Hematopoietic multipotent progenitor cell treated with erythropoietin and hydrocortisone succinate and interleukin-3 and kit ligand, for 17 days (in vitro differentiated cells): ENCODE data around the gene NSG1.
"Not testable (repeated sequence)": the region's sequence is repeated elsewhere in the genome, so short reads cannot be mapped to it uniquely, and the experiment has no call there.

Source experiments
- DNase-seq: peaks from one replicate; pipeline ENCODE4 v3.0.0-alpha.2; 2015; ENCODE audit warnings: low spot score

Gene NSG1

DNA sequence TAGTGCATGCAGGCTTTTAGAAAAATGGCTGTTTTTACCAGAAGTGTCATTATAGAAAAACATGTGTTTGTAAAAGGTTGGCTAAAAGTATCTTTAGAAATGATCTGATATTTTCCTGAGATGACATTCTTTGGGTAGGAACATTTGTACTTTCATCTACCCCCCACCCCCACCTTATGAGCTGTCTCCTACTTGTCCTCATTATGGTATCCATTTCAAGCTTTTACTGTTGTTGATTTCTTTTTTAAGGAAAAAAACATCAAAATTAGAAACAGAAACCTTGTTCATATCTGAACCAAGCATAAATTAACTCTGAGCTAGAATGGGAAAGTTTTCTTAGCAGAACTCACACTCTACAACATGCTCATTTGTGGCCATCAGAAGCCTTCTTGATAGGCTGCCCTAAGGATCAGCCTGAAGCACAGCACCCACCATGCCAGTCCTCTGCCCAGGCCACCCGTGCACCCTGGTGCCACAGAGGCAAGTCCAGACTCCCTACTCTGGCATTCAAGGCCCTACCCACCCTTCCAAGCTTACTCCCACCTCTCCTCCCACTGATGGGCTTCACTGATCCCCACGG is 49.4 kb downstream of the NSG1 start:
- DNase-seq, result no peak

DNA sequence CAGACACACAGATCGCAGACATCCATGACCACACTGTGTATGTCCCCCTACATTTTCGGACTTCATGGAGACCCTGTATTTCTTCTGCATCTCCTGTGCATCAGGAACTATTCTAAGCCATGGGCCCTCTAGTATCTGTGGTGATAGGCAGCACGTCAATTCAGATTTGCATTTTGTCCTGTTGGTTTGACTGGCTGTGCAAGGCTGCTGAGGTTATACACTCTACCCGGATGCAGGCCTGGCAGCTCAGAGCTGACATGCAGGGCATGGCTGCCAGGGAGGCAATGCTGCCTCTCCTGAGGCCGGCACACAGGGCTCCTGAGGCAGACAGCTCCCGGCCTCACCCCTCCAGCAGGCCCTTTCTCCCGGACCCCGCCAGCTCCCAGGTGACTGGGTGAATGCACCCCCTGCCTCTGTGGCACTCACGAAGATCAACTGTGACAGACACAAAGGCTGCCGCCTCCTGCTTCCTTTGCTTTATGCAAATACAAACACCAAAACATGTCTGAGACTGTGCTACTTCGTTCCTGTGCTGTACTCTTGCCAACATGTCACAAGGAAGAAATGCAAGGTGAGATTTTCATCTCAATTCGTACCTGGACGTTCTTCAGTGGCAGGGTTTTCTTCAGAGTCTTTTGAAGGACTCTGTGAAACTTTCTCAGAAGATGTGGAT is 51.0 kb downstream of the NSG1 start:
- DNase-seq, result no peak

DNA sequence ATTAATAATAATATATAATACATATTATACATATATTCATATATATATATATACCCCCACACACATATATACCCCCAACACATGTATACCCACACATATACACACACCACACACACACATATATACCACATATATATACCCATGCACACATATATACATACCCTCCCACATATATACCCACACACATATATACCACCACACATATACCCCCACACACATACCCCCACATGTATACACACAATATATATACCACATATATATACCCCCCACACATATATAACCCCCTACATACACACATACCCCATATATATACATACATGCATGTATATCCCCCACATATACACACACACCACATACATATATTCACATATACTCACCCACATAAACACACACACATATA is 52.0 kb downstream of the NSG1 start:
- DNase-seq, result no peak

DNA sequence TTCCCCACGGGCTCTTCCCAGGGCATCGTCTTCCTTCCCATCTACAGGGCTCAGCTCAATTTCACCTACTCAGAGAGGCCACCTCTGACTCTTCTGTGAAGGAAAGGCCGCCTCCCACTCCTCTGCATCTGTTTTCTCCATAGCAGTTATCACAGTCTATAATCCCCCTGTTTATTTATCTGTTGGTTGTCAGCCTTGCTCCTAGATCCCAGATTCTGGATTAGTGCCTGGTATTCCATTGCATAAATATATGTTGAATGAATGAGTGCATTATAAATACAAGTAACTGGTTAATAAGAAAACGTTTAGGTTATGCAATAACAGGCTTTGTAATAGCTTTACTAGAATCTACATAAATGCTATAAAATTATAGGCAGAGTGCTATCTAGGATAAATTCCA is 52.9 kb downstream of the NSG1 start:
- DNase-seq, result no peak

DNA sequence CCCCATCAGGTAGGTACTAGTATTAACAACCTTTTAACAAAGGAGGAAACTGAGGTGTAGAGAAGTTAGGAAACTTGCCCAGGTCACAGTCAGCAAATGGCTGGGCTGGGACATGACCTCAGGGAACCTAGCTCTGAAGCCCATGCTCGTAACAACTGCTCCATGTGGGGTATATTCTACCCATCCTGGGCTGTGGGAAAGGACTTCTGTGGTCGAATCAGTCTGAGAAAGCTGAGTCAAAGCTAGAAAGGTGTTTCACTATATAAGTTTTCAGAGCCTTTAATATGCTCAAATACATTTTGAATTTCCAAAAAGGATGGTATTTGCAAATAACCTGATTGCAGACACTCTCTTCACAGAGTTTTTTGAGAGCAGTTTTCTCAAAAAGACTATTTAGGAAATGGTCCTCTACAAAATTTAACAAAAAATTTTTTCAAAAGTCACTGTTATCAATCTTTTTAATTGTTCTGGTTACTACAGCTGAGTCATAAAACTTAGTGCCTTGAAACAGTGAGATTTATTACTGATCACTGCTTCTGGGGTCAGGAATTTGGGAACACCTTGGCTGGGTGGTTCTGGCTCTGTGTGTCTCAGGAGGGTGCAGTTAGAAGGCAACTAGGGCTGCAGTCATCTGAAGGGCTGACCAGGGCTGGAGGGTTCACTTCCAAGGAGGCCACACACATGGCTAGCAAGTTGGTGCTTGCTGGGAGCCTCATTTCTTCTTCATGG is 53.6 kb downstream of the NSG1 start:
- DNase-seq, result no peak

DNA sequence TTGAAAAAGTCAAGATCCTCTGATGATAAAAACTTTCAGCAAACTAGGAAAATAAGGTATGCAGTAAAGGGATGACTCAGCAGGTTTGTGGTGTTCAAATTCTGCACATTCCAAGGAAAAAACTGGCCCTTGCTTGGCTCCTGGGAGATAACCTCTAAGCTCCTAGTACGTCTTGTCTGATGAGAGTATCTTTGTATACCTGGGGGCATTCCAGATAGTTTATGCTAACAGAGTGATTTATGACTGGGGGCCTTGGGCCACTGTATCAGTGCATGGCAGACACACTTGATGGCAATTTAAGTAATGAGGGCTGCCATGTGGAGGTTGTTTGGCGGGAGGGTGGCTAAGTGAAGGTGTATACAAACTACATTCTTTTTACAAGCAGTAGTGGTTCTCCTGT is 56.9 kb downstream of the NSG1 start:
- DNase-seq, result peak; percentile 10

DNA sequence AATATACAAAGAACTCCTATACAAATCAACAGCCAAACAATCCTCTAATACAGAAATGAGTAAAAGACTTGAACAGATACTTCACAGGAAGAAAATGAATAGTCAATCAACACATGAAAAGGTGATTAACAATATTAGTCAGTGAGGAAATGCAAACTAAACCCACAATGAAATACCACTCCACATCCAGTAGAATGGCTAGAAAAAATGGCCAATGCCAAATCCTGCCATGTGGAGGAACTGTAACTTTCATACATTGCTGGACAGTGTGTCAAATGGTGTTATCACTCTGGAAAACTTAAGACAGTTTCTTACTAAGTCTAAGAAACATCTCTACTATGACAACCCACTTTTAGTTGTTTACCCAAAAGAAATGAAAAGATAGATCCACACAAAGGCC is 59.5 kb downstream of the NSG1 start:
- no peak for DNase-seq

DNA sequence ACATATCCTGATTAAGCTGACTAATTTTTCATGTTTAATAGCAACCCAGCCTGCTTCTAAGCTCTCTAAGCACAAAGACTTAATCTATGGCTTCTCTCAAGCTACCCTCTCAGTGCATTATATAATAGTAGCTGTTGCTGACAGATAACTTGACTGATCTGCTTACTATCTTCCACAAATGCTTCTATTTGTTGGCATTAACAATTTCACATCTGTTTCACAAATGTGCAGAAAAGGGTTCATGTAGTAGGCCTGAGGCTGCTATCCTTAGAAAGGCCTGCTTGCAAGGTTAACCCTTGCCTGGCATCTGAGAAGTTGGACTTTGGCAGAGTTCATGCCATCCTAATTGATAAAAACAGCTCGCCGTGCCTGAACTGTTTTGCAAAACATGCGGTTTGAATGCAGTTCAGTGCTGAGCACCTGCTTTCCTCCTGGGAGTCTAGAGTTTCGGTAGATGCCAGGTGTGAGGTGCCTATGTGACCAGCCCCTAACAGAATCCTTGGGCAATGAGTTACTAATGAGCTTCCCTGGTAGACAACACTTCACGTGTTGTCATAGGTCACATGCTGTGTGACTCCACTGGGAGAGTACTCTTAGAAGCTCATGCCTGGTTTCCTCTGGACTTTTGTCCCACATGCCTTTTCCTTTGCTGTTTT is 68.4 kb downstream of the NSG1 start:
- no peak for DNase-seq

DNA sequence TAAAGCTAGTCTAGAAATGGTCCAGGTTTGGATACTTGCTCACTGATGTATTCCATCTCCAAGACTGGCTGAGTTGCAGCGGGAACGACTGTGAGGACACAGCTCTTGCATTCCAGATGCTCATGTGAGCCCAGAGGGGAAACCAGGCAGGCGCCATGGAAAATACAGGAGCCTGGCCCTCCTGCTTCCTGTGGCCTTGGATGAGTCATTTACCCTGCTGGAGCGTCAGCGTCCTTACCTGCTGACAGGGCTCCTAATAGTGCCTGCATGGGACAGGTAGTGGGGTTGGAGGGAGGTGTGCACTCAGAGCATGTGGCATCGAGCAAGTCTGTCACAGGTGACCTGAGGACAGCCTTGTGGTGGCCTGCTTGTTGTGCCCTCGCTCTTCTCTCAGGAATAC is 69.4 kb downstream of the NSG1 start:
- no peak for DNase-seq

DNA sequence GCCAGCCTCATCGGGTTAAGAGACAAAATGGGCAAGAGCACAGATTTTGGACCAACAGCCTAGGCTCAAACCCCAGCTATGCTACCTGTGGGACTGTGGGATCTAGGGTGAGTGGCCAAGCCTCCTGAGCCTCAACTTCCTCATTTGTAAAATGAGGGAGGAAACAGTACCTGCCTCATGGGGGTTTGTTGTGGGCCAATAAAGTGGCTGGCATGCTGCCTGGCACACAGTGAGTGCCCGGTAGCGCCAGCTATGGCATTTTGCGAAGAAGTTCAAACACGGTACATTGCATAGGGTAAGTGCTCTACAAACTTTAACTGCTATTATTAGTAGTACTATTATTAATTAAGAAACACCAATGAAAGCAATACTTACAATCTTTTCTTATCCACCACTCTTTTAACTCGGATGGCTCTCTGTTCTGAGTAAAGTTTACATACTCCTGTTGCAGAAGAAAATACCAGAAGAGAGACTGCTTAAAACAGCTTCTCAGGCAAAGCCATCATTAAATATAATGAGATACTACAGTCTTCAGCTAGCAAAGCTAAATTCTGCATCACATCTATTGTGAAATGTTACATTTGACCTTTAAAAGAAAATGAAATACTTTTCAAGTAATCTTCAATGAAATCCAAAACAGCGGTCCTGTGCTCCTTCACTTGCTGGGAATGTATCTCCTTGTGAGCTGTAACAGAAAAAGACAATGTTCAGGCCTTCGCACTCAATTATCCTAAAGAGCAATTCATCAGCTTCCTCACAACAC is 70.1 kb downstream of the NSG1 start:
- no peak for DNase-seq

DNA sequence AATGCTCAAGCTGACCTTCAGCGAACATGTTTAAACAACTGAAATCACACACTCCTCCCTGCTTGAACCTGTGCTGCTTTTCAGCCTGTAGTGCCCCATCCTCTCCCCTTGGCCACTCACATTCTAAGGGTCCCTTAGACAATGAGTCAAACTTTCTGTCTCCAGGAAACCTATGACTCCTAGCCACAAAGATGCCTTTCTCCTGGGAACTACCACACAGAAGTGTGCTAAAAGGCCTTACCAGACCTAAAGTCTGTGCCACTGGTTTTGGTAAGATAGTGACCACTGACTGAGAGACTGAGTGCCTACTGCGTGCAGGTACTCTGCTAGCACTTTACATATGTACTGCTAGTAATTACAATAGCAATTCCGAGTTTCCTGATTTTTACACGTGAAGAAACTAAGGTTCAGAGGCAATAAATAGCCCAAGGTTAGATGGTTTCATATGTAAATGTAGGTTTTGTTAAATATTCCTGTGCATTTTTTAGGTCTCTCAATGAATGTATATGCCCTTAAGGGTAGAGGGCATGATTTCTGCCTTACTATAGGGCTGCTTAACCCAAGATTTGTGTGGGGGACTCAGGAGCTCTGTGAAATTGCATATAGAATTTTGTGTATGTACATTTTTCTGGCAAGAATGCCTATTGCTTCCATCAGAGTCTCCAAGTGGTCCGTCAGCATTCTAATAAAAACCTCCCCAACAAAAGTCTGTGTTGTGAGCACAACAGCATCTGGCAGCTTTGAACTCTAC is 71.1 kb downstream of the NSG1 start:
- DNase-seq, result no peak

DNA sequence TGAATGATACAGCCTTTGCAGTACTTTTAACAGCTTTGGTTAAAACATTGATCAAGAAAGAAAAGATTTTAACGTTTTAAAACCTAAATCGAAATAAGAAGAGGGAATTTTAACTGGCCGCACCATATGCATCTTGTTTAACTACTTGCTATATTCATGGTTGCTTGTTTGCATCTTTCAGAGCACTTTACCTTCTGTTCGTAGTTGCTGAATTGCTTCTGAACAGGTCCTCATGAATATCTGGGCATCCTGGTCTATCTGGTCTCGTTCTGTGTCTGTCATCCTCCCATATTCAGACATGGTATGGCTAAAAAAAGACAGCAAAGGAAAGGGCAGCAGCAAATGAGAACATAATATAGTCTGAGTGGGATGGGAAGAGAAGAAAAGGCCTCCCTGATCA is 72.3 kb downstream of the NSG1 start:
- DNase-seq, result no peak

DNA sequence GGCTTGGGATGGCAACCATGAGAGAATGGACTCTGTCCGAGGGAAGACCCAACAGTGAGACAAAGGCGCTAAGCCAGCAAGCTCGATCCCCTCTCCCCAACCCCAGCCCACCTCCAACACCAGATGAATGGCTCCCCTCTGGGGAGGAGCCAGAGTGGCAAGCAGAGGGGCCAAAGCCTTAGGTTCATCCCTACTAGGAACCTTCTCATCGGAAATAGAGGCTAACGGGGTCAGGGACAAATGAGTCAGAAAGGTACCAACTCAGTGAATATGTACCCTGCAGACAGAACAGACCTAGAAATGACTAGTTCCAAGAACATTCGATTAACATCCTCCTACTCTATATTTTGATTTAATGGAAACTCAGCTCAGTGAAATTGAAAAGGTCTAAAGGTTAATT is 73.9 kb downstream of the NSG1 start:
- no peak for DNase-seq

DNA sequence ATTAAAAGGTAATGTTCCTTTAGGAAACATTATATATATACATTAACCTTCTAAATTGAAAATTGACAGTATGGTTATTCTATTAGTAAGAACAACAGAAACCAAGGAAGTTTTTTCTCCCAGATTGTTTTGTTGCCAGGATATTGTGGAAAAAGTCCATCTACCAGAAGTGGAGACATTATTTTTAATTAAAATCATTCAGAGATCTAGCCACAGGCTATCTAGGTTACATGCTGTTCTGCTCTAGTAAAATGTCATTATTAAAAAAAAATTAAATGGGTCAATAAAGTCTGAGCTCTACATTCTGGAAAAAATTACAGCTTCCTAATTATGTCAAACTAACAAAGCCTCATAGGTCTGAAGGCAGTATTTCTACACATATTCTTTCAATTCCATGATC is 74.3 kb downstream of the NSG1 start:
- DNase-seq, result no peak

DNA sequence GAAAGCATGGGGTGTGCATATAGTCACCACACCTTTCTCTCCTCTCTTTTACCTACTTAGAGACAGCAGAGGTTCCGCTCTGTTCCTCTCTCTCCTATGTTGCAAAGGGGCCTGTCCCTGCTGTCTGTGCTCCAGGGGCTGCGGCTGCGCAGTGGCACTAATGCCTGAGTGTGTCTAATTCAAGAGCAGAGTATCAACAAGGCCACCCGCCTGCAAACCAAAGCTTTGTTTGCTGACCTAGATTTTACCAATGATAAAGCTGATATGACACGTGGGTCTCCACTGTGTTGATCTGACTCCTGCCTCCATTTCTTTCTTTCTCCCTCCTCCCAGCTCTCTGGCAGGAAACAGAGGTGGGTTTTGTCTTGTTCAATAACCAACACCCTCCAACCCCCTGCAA is 74.9 kb downstream of the NSG1 start:
- DNase-seq, result no peak

DNA sequence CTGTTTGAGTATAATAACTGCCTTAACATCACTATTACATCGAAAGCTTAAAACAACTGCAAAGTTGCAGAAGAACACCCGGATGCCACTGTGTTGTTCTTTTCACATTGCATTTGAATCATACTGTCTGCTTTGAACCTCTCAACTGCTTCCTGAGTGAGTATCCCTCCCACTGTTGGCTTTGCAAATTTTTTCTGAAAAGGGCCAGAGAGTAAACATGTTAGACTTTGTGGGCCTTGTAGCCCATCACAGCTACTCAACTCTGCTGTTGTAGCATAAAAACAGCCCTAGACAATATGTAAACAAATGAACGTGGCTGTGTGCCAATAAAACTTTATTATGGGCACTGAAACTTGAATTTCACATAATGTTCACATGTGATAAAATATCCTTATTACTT is 76.1 kb downstream of the NSG1 start:
- DNase-seq, result no peak

DNA sequence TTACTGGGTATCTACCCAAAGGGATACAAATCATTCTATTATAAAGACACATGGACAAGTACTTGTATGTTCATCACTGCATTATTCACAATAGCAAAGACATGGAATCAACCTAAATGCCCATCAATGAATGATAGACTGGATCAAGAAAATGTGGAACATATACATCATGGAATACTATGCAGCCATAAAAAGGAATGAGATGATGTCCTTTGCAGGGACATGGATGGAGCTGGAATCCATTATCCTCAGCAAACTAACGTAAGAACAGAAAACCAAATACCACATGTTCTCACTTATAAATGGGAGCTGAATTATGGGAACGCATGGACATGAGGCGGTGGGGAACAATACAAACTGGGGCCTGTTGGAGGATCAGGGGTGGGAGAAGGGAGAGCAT is 78.3 kb downstream of the NSG1 start:
- not testable (repeated sequence) for DNase-seq
